Stimulated activated CD4-positive, alpha-beta T cell treated with anti-CD3 and anti-CD28 coated beads, Interleukin-4, amount 100 ng/mL, for 24 hours (primary cell): ENCODE measurements around the gene GPC5.
"Not testable (repeated sequence)": the region's sequence is repeated elsewhere in the genome, so short reads cannot be mapped to it uniquely, and the experiment has no call there.

Experiments
- DNase-seq: peaks from one replicate; pipeline ENCODE4 v3.0.0-alpha.2; 2020

Gene GPC5

DNA sequence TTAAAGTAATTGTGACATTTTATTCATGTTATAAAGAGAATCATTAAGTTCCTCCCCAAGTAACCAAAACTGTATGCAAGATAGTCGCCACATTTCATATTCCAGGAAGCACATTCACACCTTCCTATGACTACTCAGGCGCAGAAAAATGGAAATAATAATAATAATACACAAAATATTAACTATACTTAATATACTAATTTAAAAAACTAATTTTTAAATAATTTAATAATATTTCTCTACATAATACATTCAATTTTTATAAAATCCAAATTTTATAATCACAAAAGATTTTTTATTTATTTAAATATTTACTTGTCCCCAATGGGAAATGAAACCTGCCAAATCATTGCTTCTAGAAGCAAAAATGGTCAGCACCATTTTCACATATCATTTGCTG lies 1030.8 kb downstream of the GPC5 start:
- DNase-seq = no peak

DNA sequence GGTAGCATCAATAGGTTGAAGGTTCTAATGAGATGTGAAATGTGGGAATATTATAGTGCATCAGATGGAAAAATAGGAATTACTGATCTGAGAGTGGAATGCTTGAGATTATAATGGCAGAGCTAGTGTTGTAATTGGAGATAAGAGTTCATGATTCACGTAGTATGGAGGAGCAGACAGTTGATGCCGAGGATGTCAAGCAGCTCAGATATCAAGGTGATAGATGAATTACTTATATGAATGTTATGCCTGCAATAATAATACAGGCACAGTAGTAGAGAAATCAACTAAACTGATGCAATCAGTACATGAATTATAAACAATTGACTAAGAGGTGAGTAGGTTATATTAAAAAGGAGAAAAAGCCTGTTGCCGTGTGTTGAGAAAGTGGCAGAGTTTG lies 1035.0 kb downstream of the GPC5 start:
- DNase-seq = no peak

DNA sequence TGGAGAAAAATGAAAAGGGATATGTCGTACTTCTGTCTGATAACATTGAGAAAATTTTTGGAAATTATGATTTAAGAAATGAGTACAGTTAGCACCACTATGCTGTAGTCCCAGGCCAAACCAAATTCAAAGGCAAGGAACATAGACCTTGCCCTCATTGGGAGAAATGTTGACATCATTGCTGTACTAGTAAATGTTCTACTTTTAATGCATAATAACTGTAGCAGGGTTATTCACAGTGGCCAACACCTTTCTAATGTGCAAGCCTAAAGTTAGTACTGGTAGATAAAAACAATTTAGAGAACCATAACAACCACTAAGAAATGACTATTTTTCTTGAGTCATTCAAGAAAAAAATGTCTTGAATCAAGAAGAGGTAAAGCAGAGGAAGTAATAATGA lies 1035.5 kb downstream of the GPC5 start:
- no peak for DNase-seq

DNA sequence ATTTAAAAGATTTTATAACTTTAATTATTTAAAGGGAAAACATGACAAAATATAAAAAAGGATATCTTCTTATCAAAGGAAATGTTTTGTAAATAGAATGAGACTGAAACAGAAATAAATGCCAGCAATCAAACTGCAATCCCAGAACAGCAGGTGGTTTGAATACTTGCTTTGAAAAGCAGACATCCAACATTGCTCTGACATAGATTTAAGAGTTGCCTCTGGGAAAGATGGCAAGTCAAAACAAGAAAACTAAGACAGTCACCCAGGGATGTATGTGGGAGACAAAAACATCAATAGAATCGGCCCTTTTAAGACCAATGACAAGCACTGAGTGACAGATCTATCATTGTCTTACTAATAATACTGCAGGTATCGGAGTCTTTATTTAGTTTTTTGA lies 1038.5 kb downstream of the GPC5 start:
- DNase-seq = no peak

DNA sequence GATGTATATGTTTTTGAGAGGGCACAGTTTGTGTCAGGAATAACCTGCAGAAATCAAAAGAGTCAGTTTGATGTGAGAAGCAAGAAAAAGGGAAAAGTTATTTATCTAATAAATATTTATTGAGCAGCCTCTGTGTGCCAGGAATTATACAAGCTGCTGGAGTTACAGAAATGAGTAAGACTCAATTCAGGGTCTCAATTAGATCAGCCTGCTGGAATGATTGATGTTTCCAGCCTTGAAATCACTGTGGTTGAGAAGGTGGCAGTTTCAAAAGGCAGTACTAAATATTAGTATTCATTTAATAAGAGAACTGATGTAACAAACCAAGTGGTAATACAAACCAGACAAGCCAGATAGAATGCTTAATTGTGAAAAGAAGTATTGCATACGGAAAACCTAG lies 1045.8 kb downstream of the GPC5 start:
- no peak for DNase-seq

DNA sequence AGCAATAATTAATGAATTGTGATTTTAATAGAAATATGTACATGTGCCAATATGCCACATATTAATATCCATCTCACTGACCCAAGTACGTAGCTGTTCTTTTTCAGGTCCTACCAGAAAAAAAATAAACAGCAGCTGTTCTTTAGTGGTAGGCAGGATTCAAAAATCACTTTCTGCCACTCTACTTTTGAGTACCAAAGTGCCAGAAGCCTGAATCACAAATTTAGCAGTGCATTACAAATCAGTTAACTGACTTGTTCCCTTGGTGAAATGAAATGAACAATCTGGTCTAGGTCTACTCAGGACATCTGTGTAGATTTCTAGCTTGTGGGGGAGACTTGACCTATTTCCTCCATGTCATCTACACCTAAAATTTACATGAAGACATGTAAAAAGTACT lies 1052.6 kb downstream of the GPC5 start:
- no peak for DNase-seq

DNA sequence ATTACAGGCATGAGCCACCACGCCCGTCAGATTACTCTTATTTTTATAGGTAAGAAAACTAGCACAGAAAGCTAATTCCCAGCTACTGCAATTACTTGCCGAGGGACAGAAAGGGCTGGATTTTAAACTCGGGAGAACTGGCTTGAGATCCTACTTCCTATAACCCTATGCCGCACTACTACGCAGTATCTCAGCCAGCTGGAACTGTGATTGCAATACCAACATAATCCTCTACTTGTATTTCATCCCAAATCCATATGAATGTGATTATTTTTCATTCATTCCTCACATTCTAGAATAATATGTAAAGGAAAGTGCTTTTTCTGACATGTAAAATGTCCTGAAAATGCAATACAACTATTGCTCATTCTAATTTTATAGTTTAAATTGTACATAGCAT lies 1054.4 kb downstream of the GPC5 start:
- no peak for DNase-seq

DNA sequence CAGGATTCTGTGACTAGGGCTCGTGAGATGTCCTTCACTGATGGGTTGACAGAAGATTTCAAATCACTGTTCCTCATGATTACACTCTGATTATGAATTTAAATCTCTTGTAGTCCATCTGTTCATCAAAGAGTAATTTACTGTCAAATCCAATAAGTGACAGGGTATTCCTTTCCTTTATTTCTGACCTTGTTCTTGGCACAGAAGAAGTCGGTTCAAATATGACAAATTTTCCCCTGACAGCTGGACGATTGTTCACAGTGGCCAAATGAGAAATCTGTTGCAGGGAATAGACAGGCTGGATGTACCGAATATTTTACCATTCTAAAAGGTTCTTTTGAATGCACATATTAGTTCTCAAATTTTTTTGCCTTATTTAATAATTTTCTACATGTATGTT lies 1060.9 kb downstream of the GPC5 start:
- no peak for DNase-seq

DNA sequence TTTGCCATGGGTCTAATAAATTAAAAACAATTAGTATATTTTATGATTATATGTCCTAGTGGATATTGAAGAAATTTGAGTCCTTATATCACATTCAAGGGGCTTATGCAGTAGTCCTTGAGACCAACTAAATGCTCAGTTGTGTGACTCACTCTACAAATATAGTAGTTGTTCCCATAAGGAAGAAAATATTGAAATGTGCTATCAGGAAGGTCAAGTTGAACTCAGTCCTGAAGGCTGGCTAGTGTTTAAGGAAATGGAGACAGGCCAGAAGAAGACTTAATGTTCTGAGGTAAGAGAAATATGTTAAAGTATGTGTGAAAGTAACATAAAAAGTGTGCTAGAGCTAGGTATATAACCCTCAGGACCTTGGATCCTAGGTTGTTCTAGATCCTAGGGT lies 1062.1 kb downstream of the GPC5 start:
- DNase-seq = no peak

DNA sequence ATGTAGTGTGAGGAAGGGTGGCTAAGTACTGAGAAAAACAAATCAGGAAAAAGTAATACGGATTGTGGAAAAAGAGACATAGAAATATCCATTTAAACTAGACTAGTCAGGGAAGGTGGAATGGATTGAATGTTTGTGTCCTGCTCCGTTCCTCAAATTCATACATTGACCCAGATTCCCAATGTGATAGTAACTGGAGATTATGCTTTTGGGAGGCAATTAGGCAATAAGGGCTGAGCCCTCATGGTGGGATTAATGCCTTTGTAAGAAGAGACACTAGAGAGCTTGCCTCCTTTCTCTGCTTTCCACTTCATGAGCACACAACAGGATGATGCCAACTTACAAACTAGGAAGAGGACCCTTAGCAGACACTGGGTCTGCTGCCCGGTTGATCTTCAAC lies 1063.0 kb downstream of the GPC5 start:
- DNase-seq = no peak

DNA sequence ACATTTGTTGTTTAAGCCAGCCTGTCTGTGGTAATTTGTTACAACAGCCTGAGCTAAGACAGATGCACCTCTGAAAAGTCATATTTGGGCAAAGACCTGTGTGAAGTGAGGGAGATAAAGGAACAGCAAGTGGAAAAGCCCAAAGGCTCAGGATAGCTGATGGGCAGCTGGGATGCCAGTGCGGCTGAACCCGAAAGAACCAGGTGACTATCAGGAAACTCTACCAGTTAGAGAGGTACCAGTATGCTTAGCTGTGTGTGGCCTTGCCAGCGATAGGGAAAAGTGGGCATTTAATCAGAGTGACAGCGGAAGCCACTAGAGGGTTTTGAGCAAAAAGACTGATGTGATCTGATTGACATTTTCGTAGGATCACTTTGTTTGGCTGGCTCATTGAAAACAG lies 1063.4 kb downstream of the GPC5 start:
- no peak for DNase-seq

DNA sequence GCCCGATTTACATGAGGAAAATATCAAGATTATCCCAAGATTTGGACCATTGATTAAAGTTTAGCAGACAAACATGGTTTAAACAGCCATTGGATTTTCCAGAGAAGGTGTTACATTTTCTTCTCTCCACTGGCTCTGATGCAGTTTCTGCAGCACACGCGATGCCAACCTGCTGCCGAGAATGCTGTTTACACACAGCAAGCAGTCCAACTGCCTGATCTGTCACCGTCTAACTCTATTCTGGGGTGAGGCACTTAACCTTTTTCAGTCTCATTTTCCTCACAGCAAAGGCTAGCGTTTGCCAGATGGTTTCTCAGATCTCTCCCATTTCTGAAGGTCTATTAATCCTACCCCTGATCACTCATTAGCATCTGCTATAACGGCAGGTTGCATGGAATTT lies 1064.7 kb downstream of the GPC5 start:
- no peak for DNase-seq

DNA sequence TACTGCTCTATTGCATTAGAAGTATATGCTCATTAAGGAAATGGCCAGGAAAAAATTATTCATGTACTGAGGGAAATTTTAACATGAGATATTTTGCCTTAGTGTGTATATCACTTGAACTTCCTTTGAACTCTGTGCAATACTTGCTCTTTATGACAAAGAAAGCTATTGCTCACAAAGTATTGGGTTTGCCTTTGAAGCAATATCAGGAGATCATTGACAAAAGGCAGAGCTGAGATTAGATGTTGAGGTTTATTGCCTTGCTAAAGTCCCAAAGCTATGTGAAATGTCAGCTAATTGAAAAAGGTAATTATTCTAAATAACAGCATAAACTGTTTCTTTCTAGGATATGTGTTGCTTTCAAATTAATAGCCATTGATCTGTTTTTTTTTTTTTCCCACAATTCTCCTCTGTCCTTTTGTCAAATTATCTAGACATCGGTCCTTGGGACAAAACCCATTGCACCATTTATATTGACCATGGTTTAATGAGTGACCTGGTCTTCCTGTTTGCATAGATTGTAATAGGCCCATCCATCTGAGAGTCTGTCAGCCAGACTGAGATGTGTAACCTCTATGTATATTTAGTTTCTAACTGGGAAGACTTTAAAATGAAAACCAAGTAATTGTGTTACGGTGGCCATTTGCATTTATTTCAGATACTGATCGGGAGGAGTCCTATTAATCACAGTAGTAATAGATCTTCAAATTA lies 1075.5 kb downstream of the GPC5 start:
- no peak for DNase-seq

DNA sequence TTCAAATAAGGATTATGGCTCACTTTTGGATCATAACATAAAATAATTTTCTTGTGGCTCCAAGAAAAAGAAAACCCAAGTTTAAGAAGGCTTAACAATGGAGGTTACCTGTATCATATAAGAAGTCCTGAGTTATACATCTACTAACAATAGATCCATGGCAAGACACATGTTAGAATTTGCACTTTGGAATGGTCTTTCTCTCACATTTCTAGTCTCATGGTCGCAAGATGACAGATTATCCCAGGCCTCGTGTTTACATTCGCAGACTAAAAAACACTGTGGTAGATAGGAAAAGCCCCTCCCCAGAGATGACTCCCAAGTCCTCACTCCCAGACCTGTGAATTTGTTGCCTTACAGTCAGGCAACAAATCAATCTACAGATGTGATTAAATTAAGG lies 1082.0 kb downstream of the GPC5 start:
- no peak for DNase-seq

DNA sequence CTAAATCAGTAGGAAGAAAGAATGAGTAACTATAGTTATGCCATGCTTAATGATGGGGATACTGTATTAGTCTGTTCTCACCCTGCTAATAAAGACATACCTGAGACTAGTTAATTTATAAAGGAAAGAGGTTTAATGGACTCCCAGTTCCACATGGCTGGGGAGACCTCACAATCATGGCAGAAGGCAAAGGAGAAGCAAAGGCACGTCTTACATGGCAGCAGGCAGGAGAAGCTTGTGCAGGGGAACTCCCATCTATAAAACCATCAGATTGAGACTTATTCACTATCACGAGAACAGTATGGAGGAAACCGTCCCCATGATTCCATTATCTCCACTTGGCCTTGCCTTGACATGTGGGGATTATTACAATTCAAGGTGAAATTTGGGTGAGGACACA lies 1084.4 kb downstream of the GPC5 start:
- DNase-seq = not testable (repeated sequence)

DNA sequence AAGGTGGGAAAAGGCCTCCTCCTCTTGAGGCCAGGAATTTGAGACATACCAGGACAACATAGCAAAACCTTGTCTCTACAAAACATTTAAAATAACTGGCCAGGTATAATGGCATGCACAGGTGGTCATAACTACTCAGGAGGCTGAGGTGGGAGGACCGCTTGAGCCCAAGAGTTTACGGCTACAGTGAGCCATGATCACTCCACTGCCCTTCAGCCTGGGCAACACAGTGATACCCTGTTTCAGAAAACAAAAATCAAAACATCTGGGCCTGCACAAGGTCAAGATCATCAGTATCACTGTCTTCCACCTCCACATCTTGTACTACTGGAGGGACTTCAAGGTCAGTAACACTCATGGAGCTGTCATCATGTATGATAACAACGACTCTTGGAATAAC lies 1085.5 kb downstream of the GPC5 start:
- no peak for DNase-seq

DNA sequence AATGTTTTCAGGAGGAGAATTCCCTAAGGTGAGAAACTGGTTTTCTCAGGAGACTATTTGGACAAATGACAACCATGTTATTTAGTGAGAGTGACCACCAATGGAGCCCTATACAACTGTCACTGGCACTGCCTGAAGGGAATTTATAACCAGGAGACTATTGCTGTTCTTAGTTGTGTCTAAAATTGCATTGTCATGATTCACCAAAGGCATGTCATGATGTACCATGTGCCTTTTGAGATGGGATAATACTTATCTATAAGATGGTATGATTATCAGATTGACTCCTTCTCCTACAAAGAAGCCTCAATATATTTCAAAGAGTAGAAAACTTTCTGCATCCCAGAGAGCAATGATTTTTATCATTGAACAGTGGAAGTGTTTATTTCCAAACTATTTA lies 1088.8 kb downstream of the GPC5 start:
- no peak for DNase-seq

DNA sequence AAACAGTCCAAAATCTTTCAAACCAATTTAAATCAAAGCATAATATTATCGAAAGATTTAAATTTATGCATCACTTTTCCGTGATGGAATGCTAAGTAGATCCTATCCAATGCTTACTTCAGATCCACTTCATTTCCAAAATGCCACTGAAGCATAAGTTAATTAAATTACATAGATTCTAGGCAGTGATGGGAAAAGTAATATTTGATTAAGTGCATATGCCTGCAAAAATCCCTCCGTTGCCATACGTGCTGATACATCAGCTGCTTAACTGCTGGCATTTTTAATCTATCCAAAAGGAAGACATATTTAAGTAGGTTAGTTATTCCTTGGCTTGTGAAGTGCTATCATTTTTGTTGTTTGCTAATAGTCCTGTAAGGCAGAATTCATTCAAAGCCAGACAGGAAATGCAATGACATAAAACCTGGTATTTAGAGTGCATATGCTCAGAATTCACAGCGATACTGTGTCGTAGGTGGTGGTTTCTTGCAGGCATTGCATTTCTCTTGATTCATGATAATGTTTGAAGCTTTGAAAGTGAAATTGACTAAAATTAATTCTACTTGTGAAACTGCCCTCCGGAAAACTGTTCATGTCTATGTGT lies 1089.9 kb downstream of the GPC5 start:
- no peak for DNase-seq

DNA sequence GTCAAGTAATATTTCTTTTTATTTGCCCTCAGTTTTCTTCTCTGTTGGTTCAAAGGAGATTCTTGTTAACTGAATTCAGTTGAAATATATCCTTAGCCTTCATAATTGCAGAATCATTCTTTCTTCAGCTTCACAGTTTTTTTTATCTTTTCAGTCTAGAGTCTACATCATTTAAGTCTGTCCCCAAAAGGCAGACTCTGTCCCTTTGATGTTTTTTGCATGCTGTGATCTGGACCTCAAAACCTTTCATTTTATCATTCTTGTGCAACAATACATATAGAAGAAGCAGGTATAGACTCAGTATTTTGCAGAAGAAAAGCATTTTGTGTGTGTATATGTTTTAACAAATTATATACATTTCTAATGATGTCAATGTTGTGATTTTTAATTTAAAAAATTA lies 1093.4 kb downstream of the GPC5 start:
- no peak for DNase-seq

DNA sequence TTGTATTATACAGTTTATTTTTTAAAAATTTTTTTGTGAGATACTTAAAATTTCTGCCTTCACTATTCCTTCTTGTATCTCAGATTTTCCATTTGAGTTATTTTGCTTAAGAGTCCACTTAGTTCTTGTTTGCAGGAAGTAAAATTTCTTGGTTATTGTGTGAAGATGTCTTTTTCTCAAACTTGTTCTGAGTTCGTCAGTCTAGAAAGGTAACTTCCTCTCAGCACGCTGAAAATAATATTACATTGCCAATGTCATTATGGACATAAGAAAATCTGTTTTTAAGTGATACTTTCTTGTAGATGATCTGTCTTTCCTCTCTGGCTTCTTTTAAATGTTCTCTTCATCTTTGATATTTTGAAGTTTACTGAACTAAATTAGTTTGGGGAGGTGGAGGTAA lies 1096.5 kb downstream of the GPC5 start:
- no peak for DNase-seq

DNA sequence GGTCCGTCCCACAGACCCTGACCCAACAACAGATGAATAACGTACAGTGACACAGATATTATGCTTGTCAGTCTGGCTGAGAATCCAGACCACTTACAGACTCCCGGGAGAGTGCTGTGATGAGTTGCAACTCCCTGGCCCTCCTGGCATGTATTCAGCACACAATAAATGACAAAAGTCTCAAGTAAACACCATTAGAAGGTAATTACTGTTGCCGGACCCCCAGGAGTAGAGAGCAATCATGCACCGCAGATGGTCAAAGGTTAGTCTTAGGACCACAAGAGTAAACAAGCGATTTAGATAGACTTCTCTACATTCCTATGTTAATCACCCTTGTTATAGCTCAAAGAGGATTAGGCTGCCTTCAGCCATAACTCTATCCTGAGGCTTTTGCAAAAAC lies 1101.8 kb downstream of the GPC5 start:
- DNase-seq = no peak

DNA sequence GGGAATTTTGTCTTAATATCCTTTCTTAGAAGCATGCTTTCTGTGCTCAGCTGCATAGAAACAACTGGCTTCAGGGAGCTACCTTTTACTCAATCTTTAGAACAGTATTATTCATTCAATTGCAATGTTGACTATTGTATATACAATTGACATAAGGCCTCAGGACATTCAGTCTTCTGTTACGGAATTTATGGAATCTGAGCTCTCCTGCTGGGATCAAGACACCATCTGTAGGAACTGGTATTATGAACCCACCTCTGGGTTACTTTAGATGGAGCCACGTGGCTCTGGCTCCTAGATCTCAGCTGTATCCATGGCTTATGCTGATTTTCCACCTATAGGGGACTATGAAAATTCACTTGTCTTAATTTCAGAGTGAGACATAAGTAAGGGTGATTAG lies 1112.0 kb downstream of the GPC5 start:
- DNase-seq = no peak

DNA sequence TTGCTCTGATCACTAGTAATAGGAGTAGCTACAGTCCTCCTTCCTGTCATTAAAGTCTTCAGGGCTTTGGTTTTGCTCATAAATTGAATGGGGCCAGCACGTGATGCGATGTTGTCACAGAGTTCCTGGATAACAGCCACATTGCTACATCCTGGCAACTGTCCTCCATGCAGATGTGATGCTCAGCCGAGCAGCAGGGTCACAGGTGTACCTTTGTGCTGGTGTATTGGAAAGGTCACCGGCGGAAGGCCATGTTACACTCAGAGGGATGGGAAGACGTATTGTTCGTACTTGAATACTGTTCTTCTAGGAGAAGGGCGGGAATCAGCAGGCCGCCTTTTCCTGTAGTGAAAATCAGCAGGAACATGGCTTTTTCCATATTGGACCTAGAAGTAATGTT lies 1114.4 kb downstream of the GPC5 start:
- DNase-seq = no peak

DNA sequence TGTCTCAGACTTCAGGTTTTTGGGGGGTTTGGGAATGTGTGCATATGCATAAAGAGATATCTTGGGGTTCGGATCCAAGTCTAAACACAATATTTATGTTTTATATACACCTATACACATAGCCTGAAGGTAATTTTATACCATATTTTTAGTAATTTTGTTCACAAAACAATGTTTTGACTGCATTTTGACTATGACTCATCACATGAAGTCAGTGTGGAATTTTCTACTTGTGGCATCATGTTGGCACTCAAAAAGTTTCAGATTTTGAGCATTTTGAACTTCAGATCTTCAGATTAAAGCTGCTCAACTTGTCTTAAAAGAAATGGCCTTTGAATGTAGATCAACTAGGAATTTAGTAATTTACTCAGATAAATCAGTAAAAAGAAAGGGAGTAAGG lies 1115.3 kb downstream of the GPC5 start:
- DNase-seq = no peak

DNA sequence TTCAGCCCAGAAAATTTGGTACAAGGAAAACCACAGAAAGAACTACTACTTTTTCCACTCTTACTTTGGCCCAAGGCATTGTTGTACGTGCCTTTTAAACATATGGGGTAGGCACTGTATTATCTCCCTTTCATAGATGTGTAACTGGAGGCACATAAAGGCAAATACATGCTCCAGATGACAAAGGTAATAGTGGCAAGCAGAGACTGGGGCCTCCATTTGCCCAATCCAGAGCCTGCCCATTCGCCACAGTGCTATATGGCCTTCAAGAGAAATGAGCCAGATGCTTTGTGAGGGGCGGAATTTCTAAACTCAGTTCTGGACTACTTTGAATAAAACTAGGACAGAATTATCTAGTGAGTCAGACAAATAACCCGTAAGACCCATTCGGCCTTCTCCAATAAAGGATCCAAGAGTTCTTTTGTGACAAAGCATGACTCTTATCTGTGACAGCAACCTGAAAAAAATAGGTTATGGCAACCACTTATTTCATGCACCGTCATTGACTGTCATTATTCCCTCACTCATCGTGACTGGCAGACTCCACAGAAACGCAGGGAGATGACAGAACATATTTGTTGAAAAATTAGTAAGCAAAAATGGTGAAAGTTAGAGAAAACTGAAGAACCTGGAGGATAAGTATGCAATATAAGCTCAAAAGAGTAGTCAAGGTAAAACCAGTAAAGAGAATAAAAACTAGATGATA lies 1116.2 kb downstream of the GPC5 start:
- no peak for DNase-seq
